ENCODE measurements around the gene PRR5L.

PRR5L gene

GRCh38 chr11:36400766-36401455 lies 104.8 kb downstream of the PRR5L start:
- DNase-seq (ENCODE audit: low read depth in 3 of 3) = no peak

- DNase-seq (ENCODE audit: low read depth in 3 of 3) = no peak
These were observed 106.6 kb downstream of the PRR5L start for GRCh38 chr11:36402568-36403170.

- no peak for DNase-seq (ENCODE audit: low read depth in 3 of 3)
These were observed 107.6 kb downstream of the PRR5L start for GRCh38 chr11:36403661-36404060.

GRCh38 chr11:36404831-36405230 lies 108.7 kb downstream of the PRR5L start:
- DNase-seq (ENCODE audit: low read depth in 3 of 3) = no peak

- no peak for DNase-seq (ENCODE audit: low read depth in 3 of 3)
These were observed 109.7 kb downstream of the PRR5L start for GRCh38 chr11:36405585-36406367.

- no peak for DNase-seq (ENCODE audit: low read depth in 3 of 3)
These were observed 111.3 kb downstream of the PRR5L start for GRCh38 chr11:36407356-36407755.

GRCh38 chr11:36408498-36409136 lies 112.5 kb downstream of the PRR5L start:
- no peak for DNase-seq (ENCODE audit: low read depth in 3 of 3)

GRCh38 chr11:36409152-36409816 lies 113.2 kb downstream of the PRR5L start:
- no peak for DNase-seq (ENCODE audit: low read depth in 3 of 3)

- no peak for DNase-seq (ENCODE audit: low read depth in 3 of 3)
These were observed 115.1 kb downstream of the PRR5L start for GRCh38 chr11:36411202-36411640.

- DNase-seq (ENCODE audit: low read depth in 3 of 3) = no peak
These were observed 116.8 kb downstream of the PRR5L start for GRCh38 chr11:36412781-36413383.

GRCh38 chr11:36417154-36417553 lies 121.1 kb downstream of the PRR5L start:
- DNase-seq (ENCODE audit: low read depth in 3 of 3) = no peak

GRCh38 chr11:36419791-36420424 lies 123.8 kb downstream of the PRR5L start:
- no peak for DNase-seq (ENCODE audit: low read depth in 3 of 3)

- DNase-seq (ENCODE audit: low read depth in 3 of 3) = no peak
These were observed 125.6 kb downstream of the PRR5L start for GRCh38 chr11:36421546-36422155.

- no peak for DNase-seq (ENCODE audit: low read depth in 3 of 3)
These were observed 129.5 kb downstream of the PRR5L start for GRCh38 chr11:36425561-36426081.

GRCh38 chr11:36426226-36426848 lies 130.2 kb downstream of the PRR5L start:
- no peak for DNase-seq (ENCODE audit: low read depth in 3 of 3)

GRCh38 chr11:36427079-36427478 lies 131.0 kb downstream of the PRR5L start:
- DNase-seq (ENCODE audit: low read depth in 3 of 3) = no peak

GRCh38 chr11:36427876-36428275 lies 131.8 kb downstream of the PRR5L start:
- DNase-seq (ENCODE audit: low read depth in 3 of 3) = no peak

- DNase-seq (ENCODE audit: low read depth in 3 of 3) = peak in 1 of 3 experiments; percentile 11
These were observed 135.5 kb downstream of the PRR5L start for GRCh38 chr11:36431429-36432092.

GRCh38 chr11:36432093-36432469 lies 136.0 kb downstream of the PRR5L start:
- no peak for DNase-seq (ENCODE audit: low read depth in 3 of 3)
